A673 (cell line): ENCODE results near the gene WIPF1.

Experiments
- EZH2 ChIP-seq: fragments of 200-600 bp; sonication (generic); IDR thresholded peaks from 2 replicates; pipeline ENCODE4 v1.6.1; 2017; ENCODE audit warnings: borderline replicate concordance, low read depth, mild to moderate bottlenecking, mixed read lengths, antibody characterized with exemption, low read length; ENCODE audit not compliant: poor library complexity, severe bottlenecking
- TF ChIP-seq, protein P1 (sequence below): fragments of 300-800, 200-600 bp; sonication (generic); conservative IDR thresholded peaks from 2 replicates; pipeline ENCODE4 v1.5.1; 2017; ENCODE audit warnings: low read depth, mild to moderate bottlenecking, antibody characterized with exemption, low read length, moderate library complexity, mixed read lengths

DNA sequence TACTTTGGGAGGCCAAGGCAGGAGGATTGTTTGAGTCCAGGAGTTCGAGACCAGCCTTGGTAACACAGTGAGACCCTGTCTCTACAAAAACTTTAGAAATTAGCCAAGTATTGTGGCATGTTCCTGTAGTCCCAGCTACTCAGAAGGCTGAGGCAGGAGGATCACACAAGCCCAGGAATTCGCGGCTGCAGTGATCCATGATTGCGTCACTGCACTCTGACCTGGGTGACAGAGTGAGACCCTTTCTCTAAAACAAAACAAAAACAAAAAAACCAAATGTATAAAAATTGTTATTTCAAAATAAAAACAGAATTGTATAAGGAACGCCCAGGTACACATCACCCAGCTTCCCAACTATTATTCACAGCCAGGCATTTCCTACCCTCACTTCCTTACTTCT is 56.7 kb downstream of the WIPF1 start:
- TF ChIP-seq, protein P1, sequence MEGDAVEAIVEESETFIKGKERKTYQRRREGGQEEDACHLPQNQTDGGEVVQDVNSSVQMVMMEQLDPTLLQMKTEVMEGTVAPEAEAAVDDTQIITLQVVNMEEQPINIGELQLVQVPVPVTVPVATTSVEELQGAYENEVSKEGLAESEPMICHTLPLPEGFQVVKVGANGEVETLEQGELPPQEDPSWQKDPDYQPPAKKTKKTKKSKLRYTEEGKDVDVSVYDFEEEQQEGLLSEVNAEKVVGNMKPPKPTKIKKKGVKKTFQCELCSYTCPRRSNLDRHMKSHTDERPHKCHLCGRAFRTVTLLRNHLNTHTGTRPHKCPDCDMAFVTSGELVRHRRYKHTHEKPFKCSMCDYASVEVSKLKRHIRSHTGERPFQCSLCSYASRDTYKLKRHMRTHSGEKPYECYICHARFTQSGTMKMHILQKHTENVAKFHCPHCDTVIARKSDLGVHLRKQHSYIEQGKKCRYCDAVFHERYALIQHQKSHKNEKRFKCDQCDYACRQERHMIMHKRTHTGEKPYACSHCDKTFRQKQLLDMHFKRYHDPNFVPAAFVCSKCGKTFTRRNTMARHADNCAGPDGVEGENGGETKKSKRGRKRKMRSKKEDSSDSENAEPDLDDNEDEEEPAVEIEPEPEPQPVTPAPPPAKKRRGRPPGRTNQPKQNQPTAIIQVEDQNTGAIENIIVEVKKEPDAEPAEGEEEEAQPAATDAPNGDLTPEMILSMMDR, result no peak
- TF ChIP-seq EZH2, result no peak
